GM10248 (cell line): ENCODE data around the gene EEPD1.

Experiments
- CTCF ChIA-PET: fragments of 300-600 bp; sonication (Branson Sonifier 250); formaldehyde crosslinking; extraction: SDS; loops from one replicate; lab custom pipeline; 2021; ENCODE audit warnings: antibody characterized with exemption; lab: Yijun Ruan, JAX
- POLR2A ChIA-PET: fragments of 350-650 bp; sonication (Branson Sonifier 250); formaldehyde crosslinking; extraction: SDS; loops from one replicate; lab custom pipeline; 2020; ENCODE audit warnings: antibody characterized with exemption; lab: Yijun Ruan, JAX
- DNase-seq: peaks from one replicate; pipeline ENCODE4 v3.0.0; 2012; ENCODE audit errors: extremely low spot score
- TF ChIP-seq, protein P1 (sequence below): IDR thresholded peaks from 2 replicates; pipeline ENCODE4 v1.5.1; 2012; ENCODE audit warnings: mild to moderate bottlenecking, low read depth; ENCODE audit errors: extremely low read depth, missing control alignments, control extremely low read depth

The EEPD1 gene

GRCh38 chr7:36296284-36296683 lies 143.2 kb downstream of the EEPD1 start:
- ChIA-PET POLR2A (no interaction called here), CTCF (interaction anchor here (1.4 kb wide), 1 partner anchor 17 kb away, joined by 3 read pairs; no protein-coding TSS in a partner anchor)
- DNase-seq: no peak
- TF ChIP-seq, protein P1, sequence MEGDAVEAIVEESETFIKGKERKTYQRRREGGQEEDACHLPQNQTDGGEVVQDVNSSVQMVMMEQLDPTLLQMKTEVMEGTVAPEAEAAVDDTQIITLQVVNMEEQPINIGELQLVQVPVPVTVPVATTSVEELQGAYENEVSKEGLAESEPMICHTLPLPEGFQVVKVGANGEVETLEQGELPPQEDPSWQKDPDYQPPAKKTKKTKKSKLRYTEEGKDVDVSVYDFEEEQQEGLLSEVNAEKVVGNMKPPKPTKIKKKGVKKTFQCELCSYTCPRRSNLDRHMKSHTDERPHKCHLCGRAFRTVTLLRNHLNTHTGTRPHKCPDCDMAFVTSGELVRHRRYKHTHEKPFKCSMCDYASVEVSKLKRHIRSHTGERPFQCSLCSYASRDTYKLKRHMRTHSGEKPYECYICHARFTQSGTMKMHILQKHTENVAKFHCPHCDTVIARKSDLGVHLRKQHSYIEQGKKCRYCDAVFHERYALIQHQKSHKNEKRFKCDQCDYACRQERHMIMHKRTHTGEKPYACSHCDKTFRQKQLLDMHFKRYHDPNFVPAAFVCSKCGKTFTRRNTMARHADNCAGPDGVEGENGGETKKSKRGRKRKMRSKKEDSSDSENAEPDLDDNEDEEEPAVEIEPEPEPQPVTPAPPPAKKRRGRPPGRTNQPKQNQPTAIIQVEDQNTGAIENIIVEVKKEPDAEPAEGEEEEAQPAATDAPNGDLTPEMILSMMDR: no peak

DNA sequence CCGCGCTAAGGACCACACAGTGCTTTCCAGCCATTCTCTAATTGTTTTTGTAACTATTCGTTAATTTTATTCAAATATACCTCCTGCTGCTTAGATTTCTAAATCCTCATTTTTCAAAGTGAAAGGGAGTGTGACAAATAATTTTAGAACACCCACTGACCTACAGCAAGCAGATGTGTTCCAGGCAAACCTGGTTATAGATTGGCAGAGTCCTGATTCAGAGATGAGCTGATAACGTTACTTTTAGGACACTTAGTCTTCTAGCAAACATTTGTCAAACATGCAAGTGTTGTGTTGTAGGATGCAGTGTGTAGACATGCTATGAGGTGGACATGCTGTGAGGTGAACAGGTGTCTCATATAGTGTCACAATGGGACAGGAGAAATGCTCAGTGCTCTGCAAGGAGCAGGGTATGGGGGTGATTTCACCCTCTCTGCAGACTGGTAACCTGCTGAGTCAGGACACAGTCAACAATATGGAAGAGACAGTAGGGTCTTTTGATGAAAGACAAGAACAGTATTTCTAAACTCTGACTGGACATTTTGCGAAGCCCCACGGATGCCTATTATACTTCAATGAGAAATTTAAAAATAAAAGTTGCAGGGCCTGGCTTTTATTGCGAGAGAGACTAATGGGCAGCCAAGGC lies 144.4 kb downstream of the EEPD1 start:
- POLR2A ChIA-PET: no interaction called here
- no peak for DNase-seq
- CTCF ChIA-PET: interaction anchor here (0.9 to 1.5 kb wide), 3 partner anchors 8 to 312 kb away, joined by 3 read pairs; no protein-coding TSS in a partner anchor
- TF ChIP-seq, protein P1: no peak

DNA sequence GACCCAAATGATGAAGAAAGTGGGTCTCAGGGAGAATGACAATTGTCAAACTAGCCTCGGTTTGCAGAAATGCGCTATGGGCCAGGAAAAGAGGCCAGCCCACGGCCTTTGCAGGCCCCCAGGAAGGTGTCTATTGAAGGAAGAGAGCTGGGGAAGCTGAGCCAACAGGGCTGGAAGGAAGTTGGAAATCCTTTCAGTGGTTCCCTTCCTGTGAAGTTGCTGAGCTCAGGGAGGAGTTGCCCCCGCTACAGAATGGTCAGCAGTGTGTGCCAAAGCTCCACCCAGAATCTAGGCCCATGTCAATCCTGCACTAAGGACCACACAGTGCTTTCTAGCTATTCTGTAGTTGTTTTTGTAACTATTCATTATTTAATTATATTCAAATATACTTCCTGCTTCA lies 145.1 kb downstream of the EEPD1 start:
- POLR2A ChIA-PET: no interaction called here
- TF ChIP-seq, protein P1: no peak
- DNase-seq: no peak
- CTCF ChIA-PET: interaction anchor here (0.9 to 1.5 kb wide), 3 partner anchors 9 to 312 kb away, joined by 3 read pairs; no protein-coding TSS in a partner anchor

DNA sequence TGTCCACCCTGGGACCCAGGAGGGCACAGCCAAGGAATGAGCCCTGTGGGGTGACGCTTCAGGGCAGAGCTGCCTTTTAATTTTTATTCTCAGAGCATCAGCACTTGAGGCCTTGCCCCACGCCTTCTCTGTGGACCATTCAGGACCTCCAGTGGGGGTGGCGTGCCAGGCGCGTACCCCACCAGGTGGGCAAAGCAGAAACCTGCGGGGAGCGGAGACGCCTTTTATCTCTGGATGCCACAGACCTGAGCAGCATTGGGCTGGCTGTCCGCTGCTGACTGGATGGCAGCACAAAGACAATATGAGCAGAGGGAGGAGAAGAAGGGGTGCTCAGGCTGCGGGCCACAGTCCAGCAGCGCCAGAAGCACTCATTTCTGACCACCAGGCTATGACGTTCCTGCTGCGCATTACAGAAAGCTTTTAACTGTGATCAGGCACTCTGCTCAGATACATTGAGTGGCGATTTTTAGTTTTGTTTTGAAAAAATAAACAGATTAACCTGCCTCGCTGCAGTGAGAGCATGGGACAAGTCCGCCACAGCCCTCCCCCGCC lies 146.2 kb downstream of the EEPD1 start:
- CTCF ChIA-PET: interaction anchor here (1.0 to 1.5 kb wide), 4 partner anchors 11 to 314 kb away, joined by 3 to 4 read pairs (median 3); no protein-coding TSS in a partner anchor
- POLR2A ChIA-PET: no interaction called here
- no peak for DNase-seq
- TF ChIP-seq, protein P1: no peak

GRCh38 chr7:36299823-36300341 lies 146.8 kb downstream of the EEPD1 start:
- POLR2A ChIA-PET: no interaction called here
- CTCF ChIA-PET: interaction anchor here (1.3 to 3.8 kb wide), 5 partner anchors 12 to 315 kb away, joined by 3 to 35 read pairs (median 5); no protein-coding TSS in a partner anchor
- DNase-seq: no peak
- TF ChIP-seq, protein P1: no peak

DNA sequence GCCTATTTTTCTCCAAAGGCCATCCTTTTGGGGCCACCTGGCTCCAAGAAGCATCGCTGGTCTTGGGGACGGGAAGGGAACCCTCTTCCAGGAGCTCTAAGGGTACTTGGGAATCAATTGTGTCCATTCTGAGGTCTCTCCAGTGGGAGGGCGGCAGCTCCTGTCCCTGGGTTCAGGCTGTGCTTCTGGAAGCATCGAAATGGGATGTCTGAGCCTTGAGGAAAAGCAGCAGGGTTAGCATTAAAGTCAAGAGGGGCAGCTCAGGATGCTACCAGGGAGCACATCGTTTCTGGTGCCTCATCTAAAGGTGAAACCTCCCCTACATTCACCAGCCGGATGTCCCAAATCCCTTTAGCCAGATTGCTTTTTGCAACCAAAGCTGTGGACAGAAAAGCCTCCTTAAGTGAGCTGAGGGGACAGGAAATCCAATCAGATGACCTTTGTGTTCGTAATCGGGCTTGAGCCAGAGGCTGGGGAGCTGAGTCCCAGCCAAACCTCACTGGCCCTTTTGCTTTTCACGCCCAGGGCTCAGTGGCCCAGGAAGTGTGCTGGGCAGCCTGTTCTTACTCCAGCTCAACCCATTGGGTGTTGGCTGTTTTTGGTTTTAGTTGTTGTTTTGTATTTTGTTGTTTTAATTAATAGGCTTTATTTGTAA lies 147.8 kb downstream of the EEPD1 start:
- DNase-seq: no peak
- TF ChIP-seq, protein P1: no peak
- ChIA-PET CTCF (interaction anchor here (0.7 to 3.8 kb wide), 9 partner anchors 9 to 325 kb away, joined by 3 to 35 read pairs (median 5); no protein-coding TSS in a partner anchor), POLR2A (no interaction called here)
